Thoracic aorta (tissue), 2 donors: Measurements from ENCODE around the gene TICAM1. TPM values are rescaled to one million over a fixed set of nuclear protein-coding genes. Genes with fewer than 3 reads are reported as not detected.

ENCODE experiments used
- ATAC-seq: fragments of 150-250 bp; one replicate; pipeline ENCODE4 v1.8.0; 2017; ENCODE audit warnings: low read depth; ENCODE audit not compliant: insufficient number of reproducible peaks, low FRiP score
- DNase-seq: peaks from one replicate; pipeline ENCODE4 v3.0.0-alpha.2; 2020; ENCODE audit warnings: low spot score
- H3K27ac ChIP-seq, 2 donors: fragments of 200-600 bp; sonication (generic); 1 replicate in 1 of 2; 2 replicates in 1 of 2; pipeline ENCODE4 v1.5.1; 2016; ENCODE audit warnings: mild to moderate bottlenecking in 2 of 2, moderate library complexity in 2 of 2
- H3K27me3 ChIP-seq: fragments of 200-600 bp; sonication (generic); replicated peaks from 2 replicates; pipeline ENCODE4 v1.6.0; 2016; ENCODE audit warnings: mild to moderate bottlenecking; ENCODE audit not compliant: insufficient read depth
- H3K36me3 ChIP-seq: fragments of 200-600 bp; sonication (generic); one replicate; pipeline ENCODE4 v1.5.1; 2016
- H3K4me1 ChIP-seq, 2 donors: fragments of 200-600 bp; sonication (generic); 1 replicate in 1 of 2; 2 replicates in 1 of 2; pipeline versions ENCODE4 v1.5.1 to v1.6.0; 2016; ENCODE audit warnings: low read depth in 2 of 2, mild to moderate bottlenecking in 1 of 2; ENCODE audit not compliant: control insufficient read depth in 1 of 2
- H3K4me3 ChIP-seq: fragments of 200-600 bp; sonication (generic); 2 replicates; pipeline ENCODE4 v1.5.1; 2016; ENCODE audit warnings: mild to moderate bottlenecking
- H3K9me3 ChIP-seq: fragments of 200-600 bp; sonication (generic); 2 replicates; pipeline ENCODE4 v1.5.1; 2016
- total RNA-seq, 2 donors: library from RNA; depleted of rRNA; stranded (reverse); fragments of >200 nt; gene quantifications; one replicate each; pipeline versions ENCODE4 v1.1.0 to v1.2.3, GENCODE V29; 2016
- TF ChIP-seq, protein P1 (sequence below): fragments of 200-600 bp; sonication (generic); IDR thresholded peaks from one replicate; pipeline ENCODE4 v1.5.1; 2019; ENCODE audit warnings: antibody characterized with exemption

TICAM1 gene
- total RNA-seq, 2 donors from 2014 or later, result 10.0 to 14.0 TPM

GRCh38 chr19:4871711-4872110 is 40.2 kb upstream of the TICAM1 start:
- TF ChIP-seq, protein P1, sequence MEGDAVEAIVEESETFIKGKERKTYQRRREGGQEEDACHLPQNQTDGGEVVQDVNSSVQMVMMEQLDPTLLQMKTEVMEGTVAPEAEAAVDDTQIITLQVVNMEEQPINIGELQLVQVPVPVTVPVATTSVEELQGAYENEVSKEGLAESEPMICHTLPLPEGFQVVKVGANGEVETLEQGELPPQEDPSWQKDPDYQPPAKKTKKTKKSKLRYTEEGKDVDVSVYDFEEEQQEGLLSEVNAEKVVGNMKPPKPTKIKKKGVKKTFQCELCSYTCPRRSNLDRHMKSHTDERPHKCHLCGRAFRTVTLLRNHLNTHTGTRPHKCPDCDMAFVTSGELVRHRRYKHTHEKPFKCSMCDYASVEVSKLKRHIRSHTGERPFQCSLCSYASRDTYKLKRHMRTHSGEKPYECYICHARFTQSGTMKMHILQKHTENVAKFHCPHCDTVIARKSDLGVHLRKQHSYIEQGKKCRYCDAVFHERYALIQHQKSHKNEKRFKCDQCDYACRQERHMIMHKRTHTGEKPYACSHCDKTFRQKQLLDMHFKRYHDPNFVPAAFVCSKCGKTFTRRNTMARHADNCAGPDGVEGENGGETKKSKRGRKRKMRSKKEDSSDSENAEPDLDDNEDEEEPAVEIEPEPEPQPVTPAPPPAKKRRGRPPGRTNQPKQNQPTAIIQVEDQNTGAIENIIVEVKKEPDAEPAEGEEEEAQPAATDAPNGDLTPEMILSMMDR, result no peak
- DNase-seq (no peak), ATAC-seq (no peak)
- Histone ChIP-seq H3K9me3 (no peaks in the 10 kb centered on the region), H3K27ac (no peak overlapping the region), H3K4me1 (peaks cover 3 to 15% of the 10 kb centered on the region in 2 donors), H3K4me3 (no peak overlapping the region), H3K27me3 (no peaks in the 10 kb centered on the region), H3K36me3 (no peaks in the 10 kb centered on the region)

DNA sequence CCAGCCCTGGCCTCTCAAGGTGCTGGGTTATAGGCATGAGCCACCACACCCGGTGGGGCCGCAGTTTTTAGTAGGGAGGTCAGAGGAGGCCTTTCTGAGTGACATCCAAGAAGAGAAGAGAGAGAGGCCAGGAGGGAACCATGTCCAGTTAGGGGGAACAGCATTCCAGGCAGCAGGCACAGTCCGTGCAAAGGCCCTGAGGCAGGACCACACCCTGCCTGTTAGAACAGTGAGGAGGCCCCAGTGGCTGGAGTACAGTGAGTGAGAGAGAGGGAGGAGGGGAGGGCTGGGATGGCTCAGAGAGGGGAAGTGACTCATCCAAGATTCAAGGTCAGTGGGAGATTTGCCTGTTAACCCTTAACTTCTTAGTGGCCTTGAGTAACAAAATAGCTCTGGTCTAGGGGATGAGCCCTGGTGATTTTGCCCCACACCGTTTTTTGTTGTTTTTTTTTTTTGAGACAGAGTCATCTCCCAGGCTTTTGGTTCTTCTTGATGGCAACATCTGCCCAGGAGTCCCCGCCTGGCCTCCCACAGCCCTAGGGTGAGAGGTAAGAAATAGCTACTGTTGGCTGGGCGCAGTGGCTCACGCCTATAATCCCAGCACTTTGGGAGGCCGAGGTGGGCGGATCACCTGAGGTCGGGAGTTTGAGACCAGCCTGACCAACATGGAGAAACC is 38.7 kb upstream of the TICAM1 start:
- Histone ChIP-seq H3K27ac (no peak overlapping the region), H3K4me1 (peaks cover 3 to 22% of the 10 kb centered on the region in 2 donors), H3K4me3 (no peak overlapping the region), H3K9me3 (no peaks in the 10 kb centered on the region), H3K27me3 (no peaks in the 10 kb centered on the region), H3K36me3 (no peaks in the 10 kb centered on the region)
- TF ChIP-seq, protein P1, result no peak
- peak; percentile 60 for DNase-seq
- ATAC-seq, result no peak

- H3K36me3 ChIP-seq, result no peaks in the 10 kb centered on the region
- peak overlapping the region in 1 of 2 donors; percentile 68 for H3K27ac ChIP-seq
- no peaks in the 10 kb centered on the region for H3K9me3 ChIP-seq
- H3K4me1 ChIP-seq, result peaks cover 3 to 22% of the 10 kb centered on the region in 2 donors
- TF ChIP-seq, protein P1, result no peak
- no peak for DNase-seq
- no peak for ATAC-seq
- no peaks in the 10 kb centered on the region for H3K27me3 ChIP-seq
- H3K4me3 ChIP-seq, result peak overlapping the region; percentile 82
Observed at GRCh38 chr19:4868286-4868834, 36.8 kb upstream of the TICAM1 start.

GRCh38 chr19:4867534-4868285 is 36.2 kb upstream of the TICAM1 start, which contains the start of gene PLIN3:
Gene PLIN3, minus strand, starts transcription at chr19:4867667. Its CDS starts 6,273 bp downstream, at chr19:4861394.
- TF ChIP-seq, protein P1, result no peak
- DNase-seq (peak; percentile 95), ATAC-seq (peak; percentile 91)
- no peaks in the 10 kb centered on the region for H3K9me3 ChIP-seq
- H3K27me3 ChIP-seq, result no peaks in the 10 kb centered on the region
- peaks cover 3 to 22% of the 10 kb centered on the region in 2 donors for H3K4me1 ChIP-seq
- H3K4me3 ChIP-seq, result peak within 1 kb of the TSS; percentile 82
- H3K27ac ChIP-seq, result peak within 1 kb of the TSS; percentile 68 to 83
- no peaks in the 10 kb centered on the region for H3K36me3 ChIP-seq
